ENCODE results near the gene KLHL29.
"Not testable (repeated sequence)": the region's sequence is repeated elsewhere in the genome, so short reads cannot be mapped to it uniquely, and the experiment has no call there.

The KLHL29 gene

DNA sequence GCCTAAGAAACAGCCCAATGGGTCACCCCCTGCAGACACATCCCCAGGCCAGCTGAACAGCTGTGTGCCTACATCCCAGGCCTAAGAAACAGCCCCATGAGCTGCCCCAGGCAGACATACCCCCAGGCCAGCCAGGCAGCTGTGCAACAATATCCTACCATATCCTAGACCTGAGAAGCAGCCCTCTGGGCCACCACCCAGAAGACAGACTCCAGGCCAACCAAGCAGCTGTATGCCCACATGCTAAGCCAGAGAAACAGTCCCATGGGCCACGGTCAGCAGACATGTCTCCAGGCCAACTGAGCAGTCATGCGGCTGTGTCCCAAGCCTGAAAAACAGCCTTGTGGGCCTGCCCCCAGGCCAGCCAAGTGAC lies 336.5 kb downstream of the KLHL29 start:
- Histone ChIP-seq H3K36me3 (replicated peaks; ENCODE audit: insufficient read depth, low read length) (no peaks in the 10 kb centered on the region; the same call in 1 of the 2 replicates), H3K4me2 (ENCODE audit: low read depth, low read length) (no peak overlapping the region), H3K27ac (ENCODE audit: low read length) (no peak overlapping the region), H4K20me1 (ENCODE audit: insufficient read depth, low read length) (no peaks in the 10 kb centered on the region), H3K4me3 (ENCODE audit: low read length) (no peak overlapping the region), H3K27me3 (replicated peaks; ENCODE audit: insufficient read depth, low read length) (no peaks in the 10 kb centered on the region), H3F3A (ENCODE audit: insufficient read depth, low read length) (no peaks in the 10 kb centered on the region), H3K9ac (ENCODE audit: low read length) (no peak overlapping the region), H2AFZ (ENCODE audit: low read length) (no peak overlapping the region), H3K79me2 (ENCODE audit: low read length) (no peaks in the 10 kb centered on the region), H3K4me1 (ENCODE audit: low read length) (no peaks in the 10 kb centered on the region), H3K9me2 (replicated peaks; ENCODE audit: insufficient read depth, low read length) (no peaks in the 10 kb centered on the region), H3K9me3 (replicated peaks; ENCODE audit: insufficient read depth, low read length) (no peaks in the 10 kb centered on the region)
- no peak for DNase-seq
- TF ChIP-seq EZH2phosphoT487 (IDR thresholded peaks at IDR 0.05; ENCODE audit: low read length), result no peak
- TF ChIP-seq EZH2 (optimal IDR thresholded peaks at IDR 0.05; ENCODE audit: low read depth, low read length), result no peak
- no peak for TF ChIP-seq CTCF (IDR thresholded peaks at IDR 0.05; ENCODE audit: low read length)

- Histone ChIP-seq H3K9ac (ENCODE audit: low read length) (no peak overlapping the region), H3K36me3 (replicated peaks; ENCODE audit: insufficient read depth, low read length) (no peaks in the 10 kb centered on the region; the same call in 1 of the 2 replicates), H3K4me2 (ENCODE audit: low read depth, low read length) (no peak overlapping the region), H3K79me2 (ENCODE audit: low read length) (no peaks in the 10 kb centered on the region), H3F3A (ENCODE audit: insufficient read depth, low read length) (no peaks in the 10 kb centered on the region), H3K4me3 (ENCODE audit: low read length) (no peak overlapping the region), H2AFZ (ENCODE audit: low read length) (no peak overlapping the region), H3K4me1 (ENCODE audit: low read length) (no peaks in the 10 kb centered on the region), H3K9me3 (replicated peaks; ENCODE audit: insufficient read depth, low read length) (no peaks in the 10 kb centered on the region), H3K9me2 (replicated peaks; ENCODE audit: insufficient read depth, low read length) (no peaks in the 10 kb centered on the region), H3K27me3 (replicated peaks; ENCODE audit: insufficient read depth, low read length) (no peaks in the 10 kb centered on the region), H3K27ac (ENCODE audit: low read length) (no peak overlapping the region), H4K20me1 (ENCODE audit: insufficient read depth, low read length) (no peaks in the 10 kb centered on the region)
- DNase-seq, result no peak
- TF ChIP-seq CTCF (IDR thresholded peaks at IDR 0.05; ENCODE audit: low read length) (no peak), EZH2phosphoT487 (IDR thresholded peaks at IDR 0.05; ENCODE audit: low read length) (no peak), EZH2 (optimal IDR thresholded peaks at IDR 0.05; ENCODE audit: low read depth, low read length) (no peak)
Observed at GRCh38 chr2:23722255-23722654, 337.3 kb downstream of the KLHL29 start.

DNA sequence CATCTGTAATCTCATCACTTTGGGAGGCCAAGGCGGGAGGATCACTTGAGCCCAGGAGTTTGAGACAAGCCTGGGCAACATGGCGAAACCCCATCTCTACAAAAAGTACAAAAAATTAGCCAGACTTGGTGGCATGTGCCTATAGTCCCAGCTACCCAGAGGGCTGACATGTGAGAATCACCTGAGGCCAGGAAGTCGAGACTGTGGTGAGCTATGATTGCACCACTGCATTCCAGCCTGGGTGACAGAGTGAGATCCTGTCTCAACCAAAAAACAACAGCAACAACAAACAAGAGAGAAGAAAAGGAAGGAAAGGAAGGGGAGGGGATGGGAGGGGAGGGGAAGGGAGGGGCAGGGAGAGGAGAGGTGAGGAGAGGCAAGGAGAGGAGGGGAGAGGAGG lies 338.1 kb downstream of the KLHL29 start:
- not testable (repeated sequence) for H3K79me2 ChIP-seq (ENCODE audit: low read length); H3K27me3 ChIP-seq (replicated peaks; ENCODE audit: insufficient read depth, low read length); DNase-seq; H2AFZ ChIP-seq (ENCODE audit: low read length); H3K9me2 ChIP-seq (replicated peaks; ENCODE audit: insufficient read depth, low read length); H3K27ac ChIP-seq (ENCODE audit: low read length); H4K20me1 ChIP-seq (ENCODE audit: insufficient read depth, low read length); H3K4me2 ChIP-seq (ENCODE audit: low read depth, low read length); H3F3A ChIP-seq (ENCODE audit: insufficient read depth, low read length); H3K36me3 ChIP-seq (replicated peaks; ENCODE audit: insufficient read depth, low read length); H3K4me3 ChIP-seq (ENCODE audit: low read length); H3K9me3 ChIP-seq (replicated peaks; ENCODE audit: insufficient read depth, low read length); H3K9ac ChIP-seq (ENCODE audit: low read length); H3K4me1 ChIP-seq (ENCODE audit: low read length)

DNA sequence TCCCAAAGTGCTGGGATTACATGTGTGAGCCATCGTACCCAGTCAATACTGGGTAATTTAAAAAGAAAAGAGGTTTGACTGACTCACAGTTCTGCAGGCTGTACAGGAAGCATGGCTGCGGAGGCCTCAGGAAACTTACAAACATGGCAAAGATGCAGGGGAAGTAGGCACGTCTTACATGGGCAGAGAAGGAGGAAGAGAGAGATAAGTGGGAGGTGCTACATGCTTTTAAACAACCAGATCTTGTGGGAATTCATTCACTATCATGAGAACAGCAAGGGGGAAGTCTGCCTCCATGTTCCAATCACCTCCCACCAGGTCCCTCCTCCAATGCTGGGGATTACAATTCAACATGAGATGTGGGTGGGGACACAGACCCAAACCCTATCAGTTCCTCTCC lies 349.4 kb downstream of the KLHL29 start:
- H3K4me1 ChIP-seq (ENCODE audit: low read length), result no peaks in the 10 kb centered on the region

GRCh38 chr2:23736783-23737182 lies 351.8 kb downstream of the KLHL29 start:
- not testable (repeated sequence) for H3K4me3 ChIP-seq (ENCODE audit: low read length); H3K4me2 ChIP-seq (ENCODE audit: low read depth, low read length); H3K36me3 ChIP-seq (replicated peaks; ENCODE audit: insufficient read depth, low read length); DNase-seq; H3F3A ChIP-seq (ENCODE audit: insufficient read depth, low read length); H4K20me1 ChIP-seq (ENCODE audit: insufficient read depth, low read length); H3K27me3 ChIP-seq (replicated peaks; ENCODE audit: insufficient read depth, low read length); H3K4me1 ChIP-seq (ENCODE audit: low read length); H3K9me2 ChIP-seq (replicated peaks; ENCODE audit: insufficient read depth, low read length); H3K9ac ChIP-seq (ENCODE audit: low read length); H3K27ac ChIP-seq (ENCODE audit: low read length); H3K9me3 ChIP-seq (replicated peaks; ENCODE audit: insufficient read depth, low read length); H2AFZ ChIP-seq (ENCODE audit: low read length); H3K79me2 ChIP-seq (ENCODE audit: low read length)

More for the DNA sequence above, 349.4 kb downstream of the KLHL29 start:
- H2AFZ ChIP-seq (ENCODE audit: low read length), result no peak overlapping the region
- H3K27ac ChIP-seq (ENCODE audit: low read length), result no peak overlapping the region
- TF ChIP-seq CTCF (IDR thresholded peaks at IDR 0.05; ENCODE audit: low read length) (no peak), EZH2 (optimal IDR thresholded peaks at IDR 0.05; ENCODE audit: low read depth, low read length) (no peak), EZH2phosphoT487 (IDR thresholded peaks at IDR 0.05; ENCODE audit: low read length) (no peak)
- no peaks in the 10 kb centered on the region for H3K9me2 ChIP-seq (replicated peaks; ENCODE audit: insufficient read depth, low read length)
- no peak for DNase-seq
- H3K4me3 ChIP-seq (ENCODE audit: low read length), result no peak overlapping the region
- no peaks in the 10 kb centered on the region for H3K27me3 ChIP-seq (replicated peaks; ENCODE audit: insufficient read depth, low read length)
- no peak overlapping the region for H3K9ac ChIP-seq (ENCODE audit: low read length)
- H3F3A ChIP-seq (ENCODE audit: insufficient read depth, low read length), result no peaks in the 10 kb centered on the region
- H4K20me1 ChIP-seq (ENCODE audit: insufficient read depth, low read length), result no peaks in the 10 kb centered on the region
- no peaks in the 10 kb centered on the region for H3K36me3 ChIP-seq (replicated peaks; ENCODE audit: insufficient read depth, low read length)
- no peaks in the 10 kb centered on the region for H3K9me3 ChIP-seq (replicated peaks; ENCODE audit: insufficient read depth, low read length)
- no peak overlapping the region for H3K4me2 ChIP-seq (ENCODE audit: low read depth, low read length)
- H3K79me2 ChIP-seq (ENCODE audit: low read length), result no peaks in the 10 kb centered on the region
